ENCODE measurements around the gene LRRC47.

- TF ChIP-seq CTCF (CRISPR knock-in tag; IDR thresholded peaks at IDR 0.05) (no peak), ZNF773 (CRISPR knock-in tag; IDR thresholded peaks at IDR 0.05; ENCODE audit: borderline replicate concordance) (no peak), ZNF362 (CRISPR knock-in tag; IDR thresholded peaks at IDR 0.05; ENCODE audit: borderline replicate concordance) (no peak), SRSF1 (optimal IDR thresholded peaks at IDR 0.05; ENCODE audit: low read depth, low read length) (no peak), ZEB1 (IDR thresholded peaks at IDR 0.05; ENCODE audit: insufficient replicate concordance, low read depth) (no peak), CHD2 (IDR thresholded peaks at IDR 0.05; ENCODE audit: low read depth, low read length) (no peak), ZNF280B (CRISPR knock-in tag; IDR thresholded peaks at IDR 0.05; ENCODE audit: borderline replicate concordance) (no peak), ZMAT3 (CRISPR knock-in tag; conservative IDR thresholded peaks at IDR 0.05) (no peak), SETDB1 (CRISPR knock-in tag; IDR thresholded peaks at IDR 0.05; ENCODE audit: borderline replicate concordance) (no peak), CEBPB (IDR thresholded peaks at IDR 0.05; ENCODE audit: borderline replicate concordance, low read depth, low read length) (no peak)
Measured at GRCh38 chr1:3777078-3777547, 19.2 kb downstream of the LRRC47 start.
